ENCODE results near the gene AIF1L.

AIF1L gene

GRCh38 chr9:131169563-131170240, 73.4 kb downstream of the AIF1L start:
- Histone ChIP-seq H3K4me3 (ENCODE audit: low read length in 2 of 2) (no peak overlapping the region), H3K27me3 (ENCODE audit: control insufficient read depth in 1 of 2, insufficient read depth in 2 of 2, low read length in 2 of 2) (no peaks in the 10 kb centered on the region), H3K9me3 (ENCODE audit: control insufficient read depth in 2 of 2, low read length in 2 of 2) (no peaks in the 10 kb centered on the region), H3K27ac (ENCODE audit: low read length) (no peak overlapping the region), H3K4me1 (ENCODE audit: control insufficient read depth, insufficient read depth, low read length) (no peaks in the 10 kb centered on the region), H3K36me3 (ENCODE audit: control insufficient read depth in 2 of 2, insufficient read depth in 2 of 2, low read length in 2 of 2) (peaks cover 5 to 9% of the 10 kb centered on the region in 2 donors), H3K9ac (ENCODE audit: low read length in 2 of 2) (no peak overlapping the region)
